Measurements from ENCODE around the gene SF3B3. TPM values are rescaled to one million over a fixed set of nuclear protein-coding genes. Genes with fewer than 3 reads are reported as not detected.

Gene SF3B3
- total RNA-seq, 1 experiment from 2014 or later: 403 TPM

- Histone ChIP-seq H3K27me3 (ENCODE audit: insufficient read depth, low read length) (no peaks in the 10 kb centered on the region), H3K4me1 (ENCODE audit: control insufficient read depth in 1 of 2, insufficient read depth in 2 of 2, low read length in 2 of 2) (peaks cover 8 to 26% of the 10 kb centered on the region in 2 experiments; a peak in 3 of 4 replicates), H3K79me2 (ENCODE audit: insufficient read depth, low read length) (no peaks in the 10 kb centered on the region), H2AFZ (ENCODE audit: low read depth, low read length, poor library complexity, severe bottlenecking) (no peak overlapping the region), H3K9me2 (ENCODE audit: insufficient read depth) (no peaks in the 10 kb centered on the region), H3K4me2 (ENCODE audit: low read length) (no peak overlapping the region), H4K20me1 (ENCODE audit: insufficient read depth) (no peaks in the 10 kb centered on the region), H3K9me3 (ENCODE audit: control insufficient read depth in 1 of 2, insufficient read depth in 1 of 2, low read depth in 1 of 2, low read length in 2 of 2) (no peaks in the 10 kb centered on the region), H3K36me3 (ENCODE audit: control insufficient read depth in 1 of 2, insufficient read depth in 2 of 2, low read length in 2 of 2) (peaks cover under 1 to 4% of the 10 kb centered on the region in 2 experiments; a peak in 1 of 4 replicates), H3K27ac (ENCODE audit: low read depth, low read length) (no peak overlapping the region), H3K9ac (ENCODE audit: low read length) (no peak overlapping the region), H3K4me3 (replicated peaks in 1 of 2; ENCODE audit: low read depth in 1 of 2, low read length in 2 of 2) (no peak overlapping the region)
- no peak; the same call in 1 of the 2 replicates for ATAC-seq
- ChIA-PET RAD21 (ENCODE audit: low non-redundant PET in 1 of 2, low total read pairs in 2 of 2, uncharacterized antibody in 2 of 2, unreplicated experiment in 2 of 2) (no interaction called here), CTCF (no interaction called here), POLR2A (no interaction called here)
- no peak for DNase-seq (ENCODE audit: low read depth, low spot score)
- intact Hi-C loops (cut with micrococcal nuclease): no loop called here
- BruUV-seq (replicated peaks): no TSS peak
- no peak for TF ChIP-seq EZH2 (IDR thresholded peaks at IDR 0.05)
- TF ChIP-seq POLR2A (IDR thresholded peaks at IDR 0.05; ENCODE audit: borderline replicate concordance, extremely low read depth, insufficient read depth, insufficient read length): no peak
- no peak for TF ChIP-seq SRF (IDR thresholded peaks at IDR 0.05; ENCODE audit: low read depth)
- no peak for TF ChIP-seq ZFX (IDR thresholded peaks at IDR 0.05)
- no peak for TF ChIP-seq ZNF274 (IDR thresholded peaks at IDR 0.05; ENCODE audit: low read depth, low read length)
- TF ChIP-seq ELF1 (IDR thresholded peaks at IDR 0.05; ENCODE audit: borderline replicate concordance, low read depth): no peak
- no peak for TF ChIP-seq CBX3 (IDR thresholded peaks at IDR 0.05; ENCODE audit: low read depth)
- TF ChIP-seq EZH2phosphoT487 (IDR thresholded peaks at IDR 0.05; ENCODE audit: borderline replicate concordance): no peak
- TF ChIP-seq SIN3A (IDR thresholded peaks at IDR 0.05; ENCODE audit: low read depth): no peak
- no peak for TF ChIP-seq RAD21 (IDR thresholded peaks at IDR 0.05; ENCODE audit: low read depth)
- TF ChIP-seq CEBPB (IDR thresholded peaks at IDR 0.05; ENCODE audit: low read depth): no peak
- no peak for TF ChIP-seq ATF3 (IDR thresholded peaks at IDR 0.05)
- TF ChIP-seq REST (IDR thresholded peaks at IDR 0.05; ENCODE audit: low read depth): no peak
- TF ChIP-seq YY1 (IDR thresholded peaks at IDR 0.05; ENCODE audit: extremely low read depth, insufficient replicate concordance, low read depth, low read length): no peak
- no peak for TF ChIP-seq JUND (IDR thresholded peaks at IDR 0.05)
- TF ChIP-seq, protein P1, sequence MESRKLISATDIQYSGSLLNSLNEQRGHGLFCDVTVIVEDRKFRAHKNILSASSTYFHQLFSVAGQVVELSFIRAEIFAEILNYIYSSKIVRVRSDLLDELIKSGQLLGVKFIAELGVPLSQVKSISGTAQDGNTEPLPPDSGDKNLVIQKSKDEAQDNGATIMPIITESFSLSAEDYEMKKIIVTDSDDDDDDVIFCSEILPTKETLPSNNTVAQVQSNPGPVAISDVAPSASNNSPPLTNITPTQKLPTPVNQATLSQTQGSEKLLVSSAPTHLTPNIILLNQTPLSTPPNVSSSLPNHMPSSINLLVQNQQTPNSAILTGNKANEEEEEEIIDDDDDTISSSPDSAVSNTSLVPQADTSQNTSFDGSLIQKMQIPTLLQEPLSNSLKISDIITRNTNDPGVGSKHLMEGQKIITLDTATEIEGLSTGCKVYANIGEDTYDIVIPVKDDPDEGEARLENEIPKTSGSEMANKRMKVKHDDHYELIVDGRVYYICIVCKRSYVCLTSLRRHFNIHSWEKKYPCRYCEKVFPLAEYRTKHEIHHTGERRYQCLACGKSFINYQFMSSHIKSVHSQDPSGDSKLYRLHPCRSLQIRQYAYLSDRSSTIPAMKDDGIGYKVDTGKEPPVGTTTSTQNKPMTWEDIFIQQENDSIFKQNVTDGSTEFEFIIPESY (IDR thresholded peaks at IDR 0.05; ENCODE audit: extremely low read depth, insufficient replicate concordance, low read length): no peak
- no peak for TF ChIP-seq TCF7L2 (IDR thresholded peaks at IDR 0.05; ENCODE audit: borderline replicate concordance, extremely low read depth, insufficient read depth, insufficient read length)
- TF ChIP-seq SP1 (IDR thresholded peaks at IDR 0.05; ENCODE audit: low read depth): no peak
- TF ChIP-seq FOSL1 (IDR thresholded peaks at IDR 0.05; ENCODE audit: low read depth): no peak
These were observed 56.3 kb downstream of the SF3B3 start for GRCh38 chr16:70579648-70580630.
